Activated B cell treated with CpG ODN at 0.5 μM for 24 hours (primary cell): ENCODE results near the gene ERCC5. TPM values are rescaled to one million over a fixed set of nuclear protein-coding genes. Genes with fewer than 3 reads are reported as not detected.

Experiments
- ATAC-seq: fragments of 200-7000 bp; cut with Tn5 transposase; one replicate; pipeline ENCODE4 v1.10.0; 2021; ENCODE audit warnings: low read depth, mild to moderate bottlenecking, moderate library complexity
- CTCF ChIA-PET: fragments of 350-600 bp; sonication (Branson Sonifier 250); formaldehyde crosslinking; loops from one replicate; lab custom pipeline; 2021; ENCODE audit warnings: antibody characterized with exemption; lab: Charles Lee
- POLR2A ChIA-PET: fragments of 350-600 bp; sonication (Branson Sonifier 250); formaldehyde crosslinking; loops from one replicate; lab custom pipeline; 2021; ENCODE audit warnings: antibody characterized with exemption; lab: Charles Lee
- DNase-seq: peaks from one replicate; pipeline ENCODE4 v3.0.0; 2022
- H3K27ac Mint-ChIP-seq: one replicate; pipeline ENCODE4 v1.8.0; 2020; ENCODE audit warnings: mixed read lengths
- H3K27me3 Mint-ChIP-seq: one replicate; pipeline ENCODE4 v1.8.0; 2021; ENCODE audit warnings: mixed read lengths
- H3K36me3 Mint-ChIP-seq: one replicate; pipeline ENCODE4 v1.8.0; 2021; ENCODE audit warnings: low read depth, mixed read lengths
- H3K4me1 Mint-ChIP-seq: one replicate; pipeline ENCODE4 v1.8.0; 2021; ENCODE audit warnings: mixed read lengths
- H3K4me3 Mint-ChIP-seq: one replicate; pipeline ENCODE4 v1.8.0; 2020; ENCODE audit warnings: mild to moderate bottlenecking, mixed read lengths
- H3K9me3 Mint-ChIP-seq: one replicate; pipeline ENCODE4 v1.8.0; 2020; ENCODE audit warnings: mixed read lengths
- CTCF ChIP-seq: fragments of 200-600 bp; IDR thresholded peaks from one replicate; pipeline ENCODE4 v1.8.0; 2022; ENCODE audit warnings: antibody characterized with exemption, mild to moderate bottlenecking
- intact Hi-C: fragments of 100-400 bp; cut with micrococcal nuclease; formaldehyde crosslinking; loops from one replicate; pipeline ENCODE4 v1.15.1; 2024
- total RNA-seq: library from RNA; stranded (reverse); gene quantifications from 2 replicates; pipeline ENCODE4 v1.2.3, GENCODE V29; 2022

The ERCC5 gene
- total RNA-seq, 1 donor from 2014 or later = 74.3 TPM

- CTCF ChIA-PET = no interaction called here
- TF ChIP-seq CTCF = no peak
- DNase-seq (no peak), ATAC-seq (no peak)
- Mint-ChIP-seq H3K27me3 (peaks cover 18% of the 10 kb centered on the region), H3K4me3 (no peak overlapping the region), H3K9me3 (no peaks in the 10 kb centered on the region), H3K36me3 (no peaks in the 10 kb centered on the region), H3K4me1 (peaks cover 5% of the 10 kb centered on the region), H3K27ac (no peak overlapping the region)
- intact Hi-C loops = no loop called here
- POLR2A ChIA-PET = no interaction called here
Measured at GRCh38 chr13:102901615-102902305, 55.9 kb downstream of the ERCC5 start.

GRCh38 chr13:102902789-102903347 lies 57.0 kb downstream of the ERCC5 start:
- POLR2A ChIA-PET = no interaction called here
- CTCF ChIA-PET = no interaction called here
- Mint-ChIP-seq H3K27ac (no peak overlapping the region), H3K4me1 (peaks cover 5% of the 10 kb centered on the region), H3K9me3 (no peaks in the 10 kb centered on the region), H3K4me3 (no peak overlapping the region), H3K27me3 (peaks cover 21% of the 10 kb centered on the region), H3K36me3 (no peaks in the 10 kb centered on the region)
- intact Hi-C loops = no loop called here
- DNase-seq (no peak), ATAC-seq (no peak)
- TF ChIP-seq CTCF = no peak

- ChIA-PET CTCF (no interaction called here), POLR2A (no interaction called here)
- no peak for TF ChIP-seq CTCF
- no peaks in the 10 kb centered on the region for H3K9me3 Mint-ChIP-seq
- ATAC-seq (no peak), DNase-seq (no peak)
- no peak overlapping the region for H3K27ac Mint-ChIP-seq
- H3K36me3 Mint-ChIP-seq = no peaks in the 10 kb centered on the region
- H3K27me3 Mint-ChIP-seq = peaks cover 26% of the 10 kb centered on the region
- no peaks in the 10 kb centered on the region for H3K4me1 Mint-ChIP-seq
- no peak overlapping the region for H3K4me3 Mint-ChIP-seq
- intact Hi-C loops = no loop called here
Measured at GRCh38 chr13:102903659-102904407, 58.0 kb downstream of the ERCC5 start.

GRCh38 chr13:102904408-102904862 lies 58.6 kb downstream of the ERCC5 start:
- Mint-ChIP-seq H3K27ac (no peak overlapping the region), H3K9me3 (no peaks in the 10 kb centered on the region), H3K36me3 (no peaks in the 10 kb centered on the region), H3K4me3 (no peak overlapping the region), H3K27me3 (peaks cover 28% of the 10 kb centered on the region), H3K4me1 (no peaks in the 10 kb centered on the region)
- POLR2A ChIA-PET = no interaction called here
- intact Hi-C loops = no loop called here
- TF ChIP-seq CTCF = no peak
- CTCF ChIA-PET = no interaction called here
- ATAC-seq = no peak
- DNase-seq = no peak
